K562 (cell line): ENCODE measurements around the gene DOCK4. TPM values are rescaled to one million over a fixed set of nuclear protein-coding genes. Genes with fewer than 3 reads are reported as not detected.
A peak's percentile ranks its signal among the peaks of the same experiment; 100 is the strongest.

Source experiments
- ATAC-seq: fragments of 200-7000 bp; cut with Tn5 transposase; 3 replicates; pipeline ENCODE4 v1.9.1; 2020; ENCODE audit warnings: moderate library complexity
- BruUV-seq: library from RNA; stranded (reverse); fragments of 400-500 nt; replicated peaks from 2 replicates; lab custom pipeline; 2021; lab: Mats Ljungman, UMichigan
- CTCF ChIA-PET: fragments of 300-600 bp; formaldehyde crosslinking; extraction: SDS; loops from one replicate; lab custom pipeline; 2021; ENCODE audit warnings: low intra/inter-chr PET ratio; lab: Yijun Ruan, JAX
- POLR2A ChIA-PET: fragments of 300-600, 350-650 bp; sonication (Branson Sonifier 250); formaldehyde crosslinking; extraction: SDS; loops from one replicate; lab custom pipeline; 2021; ENCODE audit warnings: antibody characterized with exemption, inconsistent platforms; lab: Yijun Ruan, JAX
- DNase-seq, 4 experiments: peaks; one replicate each; pipeline versions ENCODE4 v3.0.0 to v3.0.0-alpha.2; 2011 to 2018; ENCODE audit warnings: low spot score in 3 of 4, mixed read lengths in 3 of 4; ENCODE audit errors: extremely low read depth in 1 of 4
- FAIRE-seq: peaks from 2 replicates; lab custom pipeline; 2011; peaks lifted over from hg19 to GRCh38; lab: Jason Lieb, UNC
- H2AFZ ChIP-seq: 2 replicates; pipeline ENCODE4 v1.6.0; 2011; ENCODE audit warnings: low read depth, low read length, control low read depth, inconsistent platforms
- H3K27ac ChIP-seq: fragments of 200-600 bp; 3 replicates; pipeline ENCODE4 v1.8.0; 2011; ENCODE audit warnings: low read depth, mild to moderate bottlenecking, control low read depth, inconsistent platforms, low read length, moderate library complexity, mixed read lengths; ENCODE audit errors: extremely low read depth
- H3K27me3 ChIP-seq, 2 experiments: fragments of 300-600 bp in 1 of 2; 2 replicates in 1 of 2; 3 replicates in 1 of 2; pipeline versions ENCODE4 v1.6.0 to v1.8.0; 2011; ENCODE audit warnings: inconsistent platforms in 2 of 2, low read length in 2 of 2, mild to moderate bottlenecking in 1 of 2, mixed read lengths in 1 of 2, moderate library complexity in 1 of 2; ENCODE audit not compliant: control insufficient read depth in 2 of 2, insufficient read depth in 2 of 2
- H3K36me3 ChIP-seq: fragments of 300-600 bp; 3 replicates; pipeline ENCODE4 v1.8.0; 2011; ENCODE audit warnings: mild to moderate bottlenecking, low read length, inconsistent platforms; ENCODE audit not compliant: control insufficient read depth, insufficient read depth
- H3K4me1 ChIP-seq, 2 experiments: fragments of 200-600 bp in 1 of 2; replicated peaks in 1 of 2; 2 replicates in 1 of 2; 3 replicates in 1 of 2; pipeline versions ENCODE4 v1.5.1 to v1.8.0; 2011; ENCODE audit warnings: inconsistent platforms in 2 of 2, low read length in 2 of 2, mild to moderate bottlenecking in 1 of 2, mixed read lengths in 1 of 2, moderate library complexity in 1 of 2; ENCODE audit not compliant: control insufficient read depth in 2 of 2, insufficient read depth in 2 of 2
- H3K4me2 ChIP-seq: 2 replicates; pipeline ENCODE4 v1.6.1; 2011; ENCODE audit warnings: low read length, control low read depth, inconsistent platforms, mixed read lengths; ENCODE audit not compliant: insufficient read depth
- H3K4me3 ChIP-seq: fragments of 200-600 bp; sonication (generic), shearing (Covaris generic); 2 replicates; pipeline ENCODE4 v1.5.1; 2016; ENCODE audit warnings: control low read depth, inconsistent platforms
- H3K79me2 ChIP-seq: fragments of 200-600 bp; 3 replicates; pipeline ENCODE4 v1.8.0; 2011; ENCODE audit warnings: low read length, inconsistent platforms; ENCODE audit not compliant: control insufficient read depth, insufficient read depth
- H3K9ac ChIP-seq, 2 experiments: 2 replicates each; pipeline versions ENCODE4 v1.6.0 to v1.6.1; 2011; ENCODE audit warnings: low read depth in 2 of 2, low read length in 2 of 2, control low read depth in 1 of 2, inconsistent platforms in 1 of 2, mild to moderate bottlenecking in 1 of 2, mixed read lengths in 1 of 2; ENCODE audit not compliant: insufficient read depth in 1 of 2
- H3K9me1 ChIP-seq: one replicate; pipeline ENCODE4 v1.6.0; 2011; ENCODE audit warnings: inconsistent platforms, mild to moderate bottlenecking, low read length, moderate library complexity; ENCODE audit not compliant: control insufficient read depth, insufficient read depth
- H3K9me3 ChIP-seq: replicated peaks from 2 replicates; pipeline ENCODE4 v1.5.1; 2011; ENCODE audit warnings: low read depth, low read length, inconsistent platforms; ENCODE audit not compliant: control insufficient read depth, insufficient read depth
- H4K20me1 ChIP-seq: replicated peaks from 2 replicates; pipeline ENCODE4 v1.6.1; 2011; ENCODE audit warnings: low read length, inconsistent platforms, mixed read lengths; ENCODE audit not compliant: control insufficient read depth, insufficient read depth
- CHD1 ChIP-seq: fragments of 200-600 bp; sonication (generic); IDR thresholded peaks from one replicate; pipeline ENCODE4 v1.6.1; 2012; ENCODE audit warnings: mild to moderate bottlenecking, moderate library complexity, low read length, inconsistent platforms
- CHD4 ChIP-seq: fragments of 200-600 bp; sonication (generic); IDR thresholded peaks from 3 replicates; pipeline ENCODE4 v1.6.1; 2012; ENCODE audit warnings: low read depth, mild to moderate bottlenecking, mixed read lengths, low read length, inconsistent platforms; ENCODE audit not compliant: insufficient read depth, insufficient replicate concordance, poor library complexity, severe bottlenecking
- ETS2 ChIP-seq: IDR thresholded peaks from 2 replicates; pipeline ENCODE4 v1.6.1; 2016; ENCODE audit warnings: borderline replicate concordance, missing genetic modification characterization, mild to moderate bottlenecking, moderate library complexity, missing compliant biosample characterization; ENCODE audit not compliant: poor library complexity, severe bottlenecking
- NELFE ChIP-seq: IDR thresholded peaks from 2 replicates; pipeline ENCODE4 v1.6.1; 2011; ENCODE audit warnings: mild to moderate bottlenecking; ENCODE audit not compliant: insufficient read depth, insufficient read length
- POLR2AphosphoS2 ChIP-seq: IDR thresholded peaks from 2 replicates; pipeline ENCODE4 v1.6.1; 2012; ENCODE audit warnings: low read length, improper control_type of control experiment
- POLR2B ChIP-seq: fragments of 450-650 bp; IDR thresholded peaks from 2 replicates; pipeline ENCODE4 v1.6.1; 2018; ENCODE audit warnings: low read depth; ENCODE audit not compliant: partially characterized antibody
- SUPT5H ChIP-seq: fragments of 450-650 bp; IDR thresholded peaks from 2 replicates; pipeline ENCODE4 v1.6.1; 2016
- WHSC1 ChIP-seq: IDR thresholded peaks from one replicate; pipeline ENCODE4 v1.6.1; 2012; ENCODE audit warnings: low read length, control low read depth, inconsistent platforms
- ZBTB33 ChIP-seq: sonication (generic); formaldehyde crosslinking; IDR thresholded peaks from 2 replicates; pipeline ENCODE4 v1.8.1; 2023; ENCODE audit warnings: mild to moderate bottlenecking, missing genetic modification reagents
- ZNF217 ChIP-seq: sonication (generic); formaldehyde crosslinking; IDR thresholded peaks from 2 replicates; pipeline ENCODE4 v1.8.0; 2022; ENCODE audit warnings: mild to moderate bottlenecking, missing genetic modification reagents
- ZNF277 ChIP-seq: fragments of 250-450 bp; sonication (Bioruptor Pico); IDR thresholded peaks from 2 replicates; pipeline ENCODE4 v1.8.0; 2022; ENCODE audit warnings: inconsistent platforms, mild to moderate bottlenecking, moderate library complexity, borderline replicate concordance
- ZNF57 ChIP-seq: fragments of 450-650 bp; formaldehyde crosslinking; IDR thresholded peaks from 2 replicates; pipeline ENCODE4 v1.4.0; 2020; ENCODE audit warnings: mild to moderate bottlenecking, moderate library complexity
- ZNF583 ChIP-seq: fragments of 250-450 bp; sonication (Bioruptor Pico); IDR thresholded peaks from 2 replicates; pipeline ENCODE4 v1.4.0; 2020
- ZNF764 ChIP-seq: fragments of 250-450 bp; sonication (Bioruptor Pico); IDR thresholded peaks from 2 replicates; pipeline ENCODE4 v1.4.0; 2020; ENCODE audit warnings: low read depth, mild to moderate bottlenecking, moderate library complexity
- WGBS: fragments of 100-300 bp; shearing (Covaris generic); methylation state at CpG from one replicate; pipeline ENCODE4 v1.1.6; 2016; ENCODE audit warnings: low coverage, mixed read lengths; ENCODE audit not compliant: insufficient coverage; ENCODE audit errors: missing lambda C conversion rate; 5-methylcytosine and 5-hydroxymethylcytosine counted together
- in situ Hi-C: fragments of 300-500 bp; cut with MboI; formaldehyde crosslinking; loops from 4 replicates; pipeline ENCODE4 v1.15.0; 2018; ENCODE audit warnings: inconsistent platforms, mixed read lengths
- intact Hi-C: fragments of 100-400 bp; cut with micrococcal nuclease; formaldehyde crosslinking; loops from 2 replicates; pipeline ENCODE4 v1.14.2; 2022
- polyA plus RNA-seq, 8 experiments: library from polyadenylated mRNA; depleted of rRNA in 4 of 8; stranded (reverse) in 5 of 8; unstranded in 3 of 8; fragments of >200 nt; fragmentation: Nextera tagmentation in 2 of 8; fragmentation: Illumina TruSeq in 1 of 8; extraction: Ambion mirVana in 2 of 8; extraction: Trizol in 1 of 8; gene quantifications; 2 replicates each; pipeline versions ENCODE4 v1.2.1 to v1.2.3, GENCODE V29; 2011 to 2014; ENCODE audit warnings: inconsistent platforms in 1 of 8, missing spikeins in 1 of 8
- total RNA-seq, 7 experiments: library from RNA; depleted of rRNA in 6 of 7; stranded (reverse); fragments of >200 nt in 6 of 7; fragmentation: Illumina TruSeq in 2 of 7; extraction: Trizol in 2 of 7; gene quantifications; 2 replicates each; pipeline versions ENCODE4 v1.2.1 to v1.2.3, GENCODE V29; 2011 to 2021; ENCODE audit warnings: low replicate concordance in 1 of 7

Gene DOCK4
- total and polyA plus RNA-seq, 9 of the 15 experiments (the other 6 are each of a cell fraction or from before 2014, with no cell fraction given): 0.42 to 5.7 (median 2.3) TPM

- ATAC-seq: no peak
- 57% methylated on average over 2 of the region's 2 CpGs for WGBS
- in situ Hi-C loops: no loop called here
Measured at GRCh38 chr7:112224186-112224585, 18.0 kb upstream of the DOCK4 start.

GRCh38 chr7:112223310-112223709 is 17.1 kb upstream of the DOCK4 start:
- FAIRE-seq: no peak
- no peak for ATAC-seq
- Histone ChIP-seq H3K79me2 (no peaks in the 10 kb centered on the region), H4K20me1 (no peaks in the 10 kb centered on the region), H3K27me3 (no peaks in the 10 kb centered on the region), H3K4me3 (no peak overlapping the region), H3K4me1 (no peaks in the 10 kb centered on the region), H3K9ac (no peak overlapping the region), H3K27ac (no peak overlapping the region), H3K9me3 (no peaks in the 10 kb centered on the region), H3K9me1 (no peaks in the 10 kb centered on the region), H3K36me3 (no peaks in the 10 kb centered on the region), H2AFZ (no peak overlapping the region), H3K4me2 (no peak overlapping the region)
- no TSS peak for BruUV-seq
- ChIA-PET CTCF (no interaction called here), POLR2A (no interaction called here)
- DNase-seq: no peak
- intact Hi-C loops: no loop called here
- in situ Hi-C loops: no loop called here
- 26% methylated on average over 3 of the region's 3 CpGs for WGBS
- no peak for TF ChIP-seq ZNF583 (CRISPR knock-in tag)
- no peak for TF ChIP-seq ETS2
- TF ChIP-seq NELFE: no peak
- no peak for TF ChIP-seq WHSC1
- no peak for TF ChIP-seq ZNF57 (CRISPR knock-in tag)
- no peak for TF ChIP-seq CHD1
- TF ChIP-seq CHD4: no peak
- TF ChIP-seq POLR2B: no peak
- no peak for TF ChIP-seq ZNF217 (CRISPR knock-in tag)
- no peak for TF ChIP-seq ZBTB33

More at GRCh38 chr7:112224186-112224585, 18.0 kb upstream of the DOCK4 start:
- no TSS peak for BruUV-seq
- DNase-seq (no peak), FAIRE-seq (no peak)
- H3K4me3 ChIP-seq: no peak overlapping the region
- no peaks in the 10 kb centered on the region for H3K4me1 ChIP-seq
- ChIA-PET CTCF (no interaction called here), POLR2A (interaction anchor here (0.6 kb wide), 1 partner anchor 77 kb away, joined by 3 read pairs; no protein-coding TSS in a partner anchor)
- no peak overlapping the region for H2AFZ ChIP-seq
- H3K27me3 ChIP-seq: no peaks in the 10 kb centered on the region
- no peak overlapping the region for H3K27ac ChIP-seq
- H3K36me3 ChIP-seq: no peaks in the 10 kb centered on the region
- H3K79me2 ChIP-seq: no peaks in the 10 kb centered on the region
- H3K9ac ChIP-seq: no peak overlapping the region
- intact Hi-C loops: no loop called here
- no peaks in the 10 kb centered on the region; the same call in 1 of the 2 replicates for H4K20me1 ChIP-seq
- no peaks in the 10 kb centered on the region for H3K9me3 ChIP-seq
- TF ChIP-seq SUPT5H (no peak), ZNF277 (CRISPR knock-in tag) (peak; percentile 19; the same call in 1 of the 2 replicates), POLR2AphosphoS2 (no peak), ZNF764 (CRISPR knock-in tag) (no peak), ZNF217 (CRISPR knock-in tag) (no peak)
- no peaks in the 10 kb centered on the region for H3K9me1 ChIP-seq
- no peak overlapping the region for H3K4me2 ChIP-seq
